Natural killer cell (primary cell): ENCODE data around the gene SPOP. TPM values are rescaled to one million over a fixed set of nuclear protein-coding genes. Genes with fewer than 3 reads are reported as not detected.
A peak's percentile ranks its signal among the peaks of the same experiment; 100 is the strongest.
"Not testable (repeated sequence)": the region's sequence is repeated elsewhere in the genome, so short reads cannot be mapped to it uniquely, and the experiment has no call there.

Experiments used
- ATAC-seq, 3 donors: fragments of 150-1000 bp in 2 of 3; fragments of 200-7000 bp in 1 of 3; cut with Tn5 transposase; 1 replicate in 1 of 3; 2 replicates in 2 of 3; pipeline ENCODE4 v1.10.0; 2021; ENCODE audit warnings: mild to moderate bottlenecking in 2 of 3, moderate library complexity in 2 of 3
- DNase-seq, 2 donors: peaks; one replicate each; pipeline versions ENCODE4 v3.0.0 to v3.0.0-alpha.2; 2013 to 2021; ENCODE audit warnings: mixed read lengths in 1 of 2
- H3K27ac ChIP-seq: one replicate; pipeline ENCODE4 v1.5.1; 2013; ENCODE audit warnings: mild to moderate bottlenecking, low read length
- H3K27me3 ChIP-seq: one replicate; pipeline ENCODE4 v1.6.1; 2013; ENCODE audit warnings: low read length; ENCODE audit not compliant: control insufficient read depth, insufficient read depth
- H3K36me3 ChIP-seq: one replicate; pipeline ENCODE4 v1.6.1; 2013; ENCODE audit warnings: low read length; ENCODE audit not compliant: control insufficient read depth, insufficient read depth
- H3K4me1 ChIP-seq: one replicate; pipeline ENCODE4 v1.6.1; 2013; ENCODE audit warnings: low read length; ENCODE audit not compliant: control insufficient read depth, insufficient read depth
- H3K4me3 ChIP-seq: one replicate; pipeline ENCODE4 v1.5.1; 2013; ENCODE audit warnings: low read length
- H3K9me3 ChIP-seq: one replicate; pipeline ENCODE4 v1.6.1; 2013; ENCODE audit warnings: low read length; ENCODE audit not compliant: control insufficient read depth, insufficient read depth
- H3K27ac Mint-ChIP-seq, 2 donors: one replicate each; pipeline ENCODE4 v1.8.0; 2022; ENCODE audit warnings: mild to moderate bottlenecking in 2 of 2, mixed read lengths in 2 of 2, moderate library complexity in 1 of 2
- H3K27me3 Mint-ChIP-seq, 2 donors: one replicate each; pipeline ENCODE4 v1.8.0; 2022; ENCODE audit warnings: low read depth in 2 of 2, mixed read lengths in 2 of 2
- H3K36me3 Mint-ChIP-seq: one replicate; pipeline ENCODE4 v1.8.0; 2022; ENCODE audit warnings: mixed read lengths
- H3K4me1 Mint-ChIP-seq, 2 donors: one replicate each; pipeline ENCODE4 v1.8.0; 2022; ENCODE audit warnings: mixed read lengths in 2 of 2
- H3K4me3 Mint-ChIP-seq: one replicate; pipeline ENCODE4 v1.8.0; 2022; ENCODE audit warnings: mild to moderate bottlenecking, moderate library complexity, mixed read lengths
- H3K9me3 Mint-ChIP-seq, 2 donors: one replicate each; pipeline ENCODE4 v1.8.0; 2022; ENCODE audit warnings: mixed read lengths in 2 of 2
- WGBS: methylation state at CpG from one replicate; pipeline ENCODE4 v1.1.7; 2013; ENCODE audit warnings: missing lambda C conversion rate; ENCODE audit not compliant: insufficient coverage; 5-methylcytosine and 5-hydroxymethylcytosine counted together
- intact Hi-C: fragments of 100-400 bp; cut with micrococcal nuclease; formaldehyde crosslinking; loops from one replicate; pipeline ENCODE4 v1.14.2; 2022
- total RNA-seq, 4 donors: library from RNA; stranded (reverse); fragments of 120-200 nt in 1 of 4; gene quantifications; one replicate each; pipeline versions ENCODE4 v1.2.3 to v1.2.4, GENCODE V29; 2013 to 2022
- TF ChIP-seq, protein P1 (sequence below): fragments of 200-600 bp; IDR thresholded peaks from one replicate; pipeline ENCODE4 v1.8.0; 2022; ENCODE audit warnings: antibody characterized with exemption

The SPOP gene
- total RNA-seq, 3 donors from 2014 or later (not counting 1 experiment from before 2014, with no cell fraction given) = 45.4 to 56.5 (median 54.7) TPM

DNA sequence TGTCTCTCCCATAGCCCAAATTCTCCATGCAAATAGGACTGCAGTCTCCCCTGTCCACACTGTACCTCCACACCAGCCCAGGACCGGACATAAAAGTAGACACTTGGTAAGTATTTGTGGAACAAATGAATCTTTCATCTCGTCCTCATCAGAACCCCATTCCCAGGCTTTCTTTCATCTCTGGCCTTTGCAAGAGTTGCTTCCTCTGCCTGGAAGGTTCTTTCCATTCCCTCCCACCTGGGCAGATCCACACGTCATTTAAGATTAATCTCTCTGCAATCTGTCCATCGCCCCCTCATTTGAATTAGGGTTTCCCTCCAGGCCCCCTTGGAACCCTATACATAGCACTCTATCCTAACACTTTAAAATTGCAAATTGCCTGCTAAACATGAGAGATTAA, 106.1 kb downstream of the SPOP start:
- Histone ChIP-seq H3K4me3 (no peak overlapping the region), H3K36me3 (no peaks in the 10 kb centered on the region), H3K27ac (no peak overlapping the region), H3K27me3 (peaks cover 21% of the 10 kb centered on the region), H3K9me3 (no peaks in the 10 kb centered on the region), H3K4me1 (peaks cover 40% of the 10 kb centered on the region)
- TF ChIP-seq, protein P1, sequence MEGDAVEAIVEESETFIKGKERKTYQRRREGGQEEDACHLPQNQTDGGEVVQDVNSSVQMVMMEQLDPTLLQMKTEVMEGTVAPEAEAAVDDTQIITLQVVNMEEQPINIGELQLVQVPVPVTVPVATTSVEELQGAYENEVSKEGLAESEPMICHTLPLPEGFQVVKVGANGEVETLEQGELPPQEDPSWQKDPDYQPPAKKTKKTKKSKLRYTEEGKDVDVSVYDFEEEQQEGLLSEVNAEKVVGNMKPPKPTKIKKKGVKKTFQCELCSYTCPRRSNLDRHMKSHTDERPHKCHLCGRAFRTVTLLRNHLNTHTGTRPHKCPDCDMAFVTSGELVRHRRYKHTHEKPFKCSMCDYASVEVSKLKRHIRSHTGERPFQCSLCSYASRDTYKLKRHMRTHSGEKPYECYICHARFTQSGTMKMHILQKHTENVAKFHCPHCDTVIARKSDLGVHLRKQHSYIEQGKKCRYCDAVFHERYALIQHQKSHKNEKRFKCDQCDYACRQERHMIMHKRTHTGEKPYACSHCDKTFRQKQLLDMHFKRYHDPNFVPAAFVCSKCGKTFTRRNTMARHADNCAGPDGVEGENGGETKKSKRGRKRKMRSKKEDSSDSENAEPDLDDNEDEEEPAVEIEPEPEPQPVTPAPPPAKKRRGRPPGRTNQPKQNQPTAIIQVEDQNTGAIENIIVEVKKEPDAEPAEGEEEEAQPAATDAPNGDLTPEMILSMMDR = no peak
- peaks cover 0 to 35% of the 10 kb centered on the region in 2 donors for H3K4me1 Mint-ChIP-seq
- H3K9me3 Mint-ChIP-seq = no peaks in the 10 kb centered on the region
- ATAC-seq (no peak), DNase-seq (no peak)
- peaks cover 27 to 52% of the 10 kb centered on the region in 2 donors for H3K27me3 Mint-ChIP-seq
- intact Hi-C loops = loop anchor here (2.0 kb wide), 2 partner anchors 217 to 515 kb away; partner anchors contain the start of gene KAT7
- 73% methylated on average over 4 of the region's 4 CpGs for WGBS
- peak overlapping the region in 1 of 2 donors; percentile 82 for H3K27ac Mint-ChIP-seq
- peak overlapping the region; percentile 29 for H3K4me3 Mint-ChIP-seq
- no peaks in the 10 kb centered on the region for H3K36me3 Mint-ChIP-seq

DNA sequence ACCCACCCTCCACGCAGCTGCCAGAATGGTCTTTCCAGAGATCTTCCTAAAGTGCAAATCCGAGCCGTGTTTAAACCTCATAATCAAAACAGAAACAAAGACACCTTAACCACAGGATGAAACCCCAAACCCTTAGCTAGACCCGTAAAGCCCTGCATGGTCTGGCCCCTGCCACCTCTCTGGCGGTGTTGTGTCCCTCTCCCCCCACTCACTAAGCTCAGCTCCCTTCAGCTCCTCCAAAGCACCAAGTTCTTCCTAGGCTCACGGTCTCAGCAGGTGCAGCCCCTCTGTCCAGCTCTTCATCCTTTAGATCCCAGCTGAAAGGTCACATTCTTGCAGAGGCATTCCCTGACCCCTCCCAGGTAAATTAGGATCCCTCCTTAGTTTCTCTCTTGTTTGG, 106.6 kb downstream of the SPOP start:
- peaks cover 18% of the 10 kb centered on the region for H3K27me3 ChIP-seq
- H3K4me3 ChIP-seq = no peak overlapping the region
- peaks cover 36% of the 10 kb centered on the region for H3K4me1 ChIP-seq
- no peaks in the 10 kb centered on the region for H3K9me3 Mint-ChIP-seq
- H3K27ac ChIP-seq = no peak overlapping the region
- peak overlapping the region; percentile 35 for H3K4me3 Mint-ChIP-seq
- DNase-seq (peak in 1 of 2 donors; percentile 18), ATAC-seq (no peak)
- peaks cover 27 to 52% of the 10 kb centered on the region in 2 donors for H3K27me3 Mint-ChIP-seq
- intact Hi-C loops = loop anchor here (2.0 kb wide), 1 partner anchor 218 kb away; the partner anchor contains the start of gene KAT7
- peaks cover 0 to 34% of the 10 kb centered on the region in 2 donors for H3K4me1 Mint-ChIP-seq
- TF ChIP-seq, protein P1 = no peak
- H3K36me3 ChIP-seq = no peaks in the 10 kb centered on the region
- H3K9me3 ChIP-seq = no peaks in the 10 kb centered on the region
- peak overlapping the region in 1 of 2 donors; percentile 82 for H3K27ac Mint-ChIP-seq
- H3K36me3 Mint-ChIP-seq = no peaks in the 10 kb centered on the region
- 30% methylated on average over 6 of the region's 6 CpGs for WGBS

DNA sequence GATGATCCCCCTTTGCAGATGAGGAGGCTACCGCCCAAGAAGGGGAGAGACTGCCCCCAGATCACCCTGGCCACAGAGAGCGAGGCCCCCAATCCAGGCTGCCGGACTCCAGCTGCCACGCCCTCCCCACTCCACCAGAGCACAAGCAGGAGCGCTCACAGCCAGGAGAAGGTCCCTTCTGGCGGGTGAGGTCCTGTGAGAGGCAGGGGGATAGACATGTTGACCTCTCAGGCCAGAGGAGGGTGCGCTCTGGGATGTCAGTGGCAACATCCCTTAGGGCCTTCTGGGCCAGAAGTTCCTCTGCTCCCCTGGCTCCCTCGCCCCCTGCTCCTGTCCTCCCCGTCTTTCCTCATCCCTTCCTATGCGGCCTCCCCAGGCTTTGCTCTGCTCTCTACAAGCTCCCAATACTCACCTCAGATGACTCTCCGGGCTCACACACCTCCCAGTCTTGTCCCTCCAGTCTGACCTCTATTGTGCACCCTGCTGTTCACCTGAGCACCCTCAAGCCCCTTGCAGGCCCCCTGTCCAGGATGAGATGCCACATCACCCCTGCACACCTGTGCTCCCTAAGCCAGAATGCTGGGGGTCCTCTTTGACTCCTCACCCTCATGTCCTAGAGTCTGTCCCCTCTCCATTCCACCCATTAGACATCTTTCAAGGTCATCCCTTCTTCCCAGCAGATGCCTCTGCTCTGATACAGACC, 107.2 kb downstream of the SPOP start:
- no peaks in the 10 kb centered on the region for H3K9me3 ChIP-seq
- peaks cover 36% of the 10 kb centered on the region for H3K4me1 ChIP-seq
- peak overlapping the region; percentile 77 for H3K4me3 Mint-ChIP-seq
- peak overlapping the region; percentile 31 to 82 for H3K27ac Mint-ChIP-seq
- H3K9me3 Mint-ChIP-seq = no peaks in the 10 kb centered on the region
- H3K27me3 Mint-ChIP-seq = peaks cover 27 to 50% of the 10 kb centered on the region in 2 donors
- DNase-seq (peak in 1 of 2 donors; percentile 13), ATAC-seq (no peak)
- peaks cover 15% of the 10 kb centered on the region for H3K27me3 ChIP-seq
- intact Hi-C loops = loop anchor here (1.0 to 2.0 kb wide), 2 partner anchors 125 to 218 kb away; partner anchors contain the start of gene KAT7
- H3K4me3 ChIP-seq = no peak overlapping the region
- no peaks in the 10 kb centered on the region for H3K36me3 Mint-ChIP-seq
- TF ChIP-seq, protein P1 = no peak
- peaks cover 0 to 34% of the 10 kb centered on the region in 2 donors for H3K4me1 Mint-ChIP-seq
- H3K36me3 ChIP-seq = no peaks in the 10 kb centered on the region
- WGBS = 79% methylated on average over 11 of the region's 11 CpGs
- no peak overlapping the region for H3K27ac ChIP-seq

DNA sequence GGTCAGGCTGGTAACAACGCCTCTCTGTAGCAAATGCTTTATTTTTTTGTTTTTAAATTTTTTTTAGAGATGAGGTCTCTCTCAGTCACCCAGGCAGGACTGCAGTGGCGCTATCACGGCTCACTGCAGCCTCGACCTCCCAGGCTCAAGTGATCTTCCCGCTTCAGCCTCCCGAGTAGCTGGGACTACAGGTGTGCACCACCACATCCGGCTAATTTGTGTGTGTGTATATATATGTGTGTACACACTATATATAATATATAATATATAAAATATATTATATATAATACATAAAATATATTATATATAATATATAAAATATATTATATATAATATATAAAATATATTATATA, 109.2 kb downstream of the SPOP start:
- not testable (repeated sequence) for H3K9me3 ChIP-seq, H3K9me3 Mint-ChIP-seq, H3K27ac ChIP-seq, DNase-seq, H3K27ac Mint-ChIP-seq, H3K4me3 Mint-ChIP-seq, H3K27me3 ChIP-seq, H3K36me3 Mint-ChIP-seq, H3K4me3 ChIP-seq, ATAC-seq, H3K36me3 ChIP-seq
- H3K27me3 Mint-ChIP-seq = peaks cover 16 to 34% of the 10 kb centered on the region in 2 donors
- 84% methylated on average over 4 of the region's 7 CpGs for WGBS
- peaks cover 32% of the 10 kb centered on the region for H3K4me1 ChIP-seq
- peaks cover 0 to 30% of the 10 kb centered on the region in 2 donors for H3K4me1 Mint-ChIP-seq
- intact Hi-C loops = loop anchor here (2.0 kb wide), 1 partner anchor 210 kb away; no protein-coding TSS in a partner anchor
